Neural progenitor cell (in vitro differentiated cells): ENCODE results near the gene GOLGA8M. TPM values are rescaled to one million over a fixed set of nuclear protein-coding genes. Genes with fewer than 3 reads are reported as not detected.
"Not testable (repeated sequence)": the region's sequence is repeated elsewhere in the genome, so short reads cannot be mapped to it uniquely, and the experiment has no call there.

Experiments used
- DNase-seq: peaks from one replicate; pipeline ENCODE4 v3.0.0-alpha.2; 2016; ENCODE audit warnings: low spot score
- H2AFZ ChIP-seq: fragments of 200-600 bp; sonication (generic); replicated peaks from 2 replicates; pipeline ENCODE4 v1.6.1; 2016; ENCODE audit warnings: antibody characterized with exemption
- H3F3A ChIP-seq: fragments of 200-600 bp; sonication (generic); 2 replicates; pipeline ENCODE4 v1.6.1; 2016; ENCODE audit warnings: antibody characterized with exemption, low read depth
- H3K27ac ChIP-seq: fragments of 200-600 bp; sonication (generic); 2 replicates; pipeline ENCODE4 v1.5.1; 2016; ENCODE audit warnings: mild to moderate bottlenecking
- H3K27me3 ChIP-seq: fragments of 200-600 bp; sonication (generic); 2 replicates; pipeline ENCODE4 v1.6.1; 2016; ENCODE audit warnings: mild to moderate bottlenecking, moderate library complexity
- H3K36me3 ChIP-seq: fragments of 200-600 bp; sonication (generic); 2 replicates; pipeline ENCODE4 v1.5.1; 2016
- H3K4me1 ChIP-seq: fragments of 200-600 bp; sonication (generic); 2 replicates; pipeline ENCODE4 v1.6.1; 2016; ENCODE audit warnings: mixed run types
- H3K4me2 ChIP-seq: fragments of 200-600 bp; sonication (generic); 2 replicates; pipeline ENCODE4 v1.6.1; 2016
- H3K4me3 ChIP-seq: fragments of 200-600 bp; sonication (generic); 2 replicates; pipeline ENCODE4 v1.5.1; 2016
- H3K79me2 ChIP-seq: fragments of 200-600 bp; sonication (generic); 2 replicates; pipeline ENCODE4 v1.6.1; 2016; ENCODE audit warnings: low read depth
- H3K9ac ChIP-seq: fragments of 200-600 bp; sonication (generic); 2 replicates; pipeline ENCODE4 v1.6.1; 2016
- H3K9me3 ChIP-seq: fragments of 200-600 bp; sonication (generic); 2 replicates; pipeline ENCODE4 v1.5.1; 2016; ENCODE audit warnings: low read depth
- H4K20me1 ChIP-seq: fragments of 200-600 bp; sonication (generic); 2 replicates; pipeline ENCODE4 v1.6.1; 2016; ENCODE audit warnings: low read depth
- H3K27ac Mint-ChIP-seq: 3 replicates; pipeline ENCODE4 v1.8.0; 2021; ENCODE audit warnings: mixed read lengths
- H3K27me3 Mint-ChIP-seq: 2 replicates; pipeline ENCODE4 v1.8.0; 2022; ENCODE audit warnings: low read depth, mild to moderate bottlenecking, inconsistent platforms, moderate library complexity, mixed read lengths; ENCODE audit not compliant: insufficient read depth
- H3K36me3 Mint-ChIP-seq: 3 replicates; pipeline ENCODE4 v1.8.0; 2021; ENCODE audit warnings: mixed read lengths
- H3K4me1 Mint-ChIP-seq: 3 replicates; pipeline ENCODE4 v1.8.0; 2021; ENCODE audit warnings: mixed read lengths
- H3K4me3 Mint-ChIP-seq: 3 replicates; pipeline ENCODE4 v1.8.0; 2021; ENCODE audit warnings: mild to moderate bottlenecking, moderate library complexity, mixed read lengths
- H3K9me3 Mint-ChIP-seq: 3 replicates; pipeline ENCODE4 v1.8.0; 2020; ENCODE audit warnings: mixed read lengths
- total RNA-seq: library from RNA; depleted of rRNA; stranded (reverse); fragments of >200 nt; gene quantifications from 2 replicates; pipeline ENCODE4 v1.2.3, GENCODE V29; 2015; ENCODE audit warnings: low replicate concordance

GOLGA8M gene
- total RNA-seq, 1 donor from 2014 or later: not detected

DNA sequence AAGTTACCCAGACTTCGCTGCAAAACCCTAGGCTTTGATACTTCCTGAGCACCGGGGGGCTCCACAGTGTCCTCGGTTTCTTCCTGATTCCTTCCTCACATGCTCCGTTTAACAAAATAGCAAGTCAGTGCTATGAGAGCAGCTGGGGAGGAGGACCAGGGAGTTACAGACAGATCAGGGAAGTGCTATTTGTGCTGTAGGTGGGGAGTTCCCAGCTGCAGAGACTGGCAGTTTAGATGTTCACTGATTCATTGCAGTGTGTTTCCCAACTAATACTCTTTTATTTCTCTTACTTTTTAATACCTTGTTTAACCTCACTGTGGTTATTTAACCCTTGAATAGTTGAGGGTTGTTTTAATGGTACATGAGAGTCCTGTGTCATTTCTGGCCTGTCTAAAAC, 45.8 kb downstream of the GOLGA8M start:
- not testable (repeated sequence) for H3K4me1 Mint-ChIP-seq, H3K79me2 ChIP-seq, H3K27me3 Mint-ChIP-seq, H3K9me3 Mint-ChIP-seq, H3K27ac Mint-ChIP-seq, H3K4me1 ChIP-seq, H3F3A ChIP-seq, H3K9me3 ChIP-seq, DNase-seq, H3K4me2 ChIP-seq, H3K4me3 ChIP-seq, H3K27ac ChIP-seq, H2AFZ ChIP-seq, H3K9ac ChIP-seq, H3K36me3 ChIP-seq, H3K36me3 Mint-ChIP-seq, H4K20me1 ChIP-seq, H3K4me3 Mint-ChIP-seq, H3K27me3 ChIP-seq

DNA sequence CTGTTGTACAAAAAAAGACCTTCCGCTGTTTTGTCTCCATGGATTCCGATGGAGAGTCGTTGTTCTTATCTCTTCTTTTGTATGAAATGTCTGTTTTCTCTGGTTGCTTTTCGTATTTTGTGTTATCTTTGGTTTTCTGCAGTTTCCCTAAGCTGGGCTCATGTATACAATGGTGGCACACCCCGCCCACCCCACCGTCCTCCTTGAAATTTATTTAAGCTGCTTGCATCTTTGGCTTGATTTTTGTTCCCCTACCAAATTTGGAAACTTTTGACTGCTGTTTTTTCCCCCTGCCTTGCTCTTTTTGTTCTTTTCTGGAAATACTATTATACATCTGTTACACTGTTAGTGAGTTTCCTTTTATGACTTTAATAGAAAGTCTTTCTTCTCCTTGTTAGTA, 47.6 kb downstream of the GOLGA8M start:
- not testable (repeated sequence) for H3K9me3 ChIP-seq, DNase-seq, H3K9ac ChIP-seq, H3K36me3 ChIP-seq, H3K27ac Mint-ChIP-seq, H3K27ac ChIP-seq, H3K4me1 ChIP-seq, H3K79me2 ChIP-seq, H3K27me3 Mint-ChIP-seq, H3F3A ChIP-seq, H3K4me1 Mint-ChIP-seq, H3K4me2 ChIP-seq, H3K4me3 Mint-ChIP-seq, H3K4me3 ChIP-seq, H4K20me1 ChIP-seq, H2AFZ ChIP-seq, H3K27me3 ChIP-seq, H3K36me3 Mint-ChIP-seq, H3K9me3 Mint-ChIP-seq

DNA sequence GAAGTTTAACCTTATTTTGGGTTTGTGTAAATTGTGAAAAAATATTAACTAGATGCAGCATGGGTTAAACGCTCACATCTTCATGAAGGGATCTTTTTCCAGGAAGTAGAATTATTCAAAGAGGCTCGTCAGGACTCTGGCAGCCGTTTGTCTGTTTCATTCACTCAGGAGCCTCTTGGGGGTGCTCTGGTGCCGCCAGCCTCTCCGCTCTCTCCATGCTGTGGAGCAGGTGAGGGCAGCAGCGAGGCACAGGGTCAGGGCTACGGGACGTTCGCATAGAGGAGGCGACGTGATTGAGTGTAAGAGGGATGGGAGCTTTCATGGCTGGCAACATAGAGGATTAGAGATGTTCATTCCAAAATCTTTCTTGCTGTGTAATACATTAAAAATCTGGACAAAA, 48.5 kb downstream of the GOLGA8M start:
- H3K27me3 Mint-ChIP-seq, H3K27ac ChIP-seq, H3K4me3 Mint-ChIP-seq, H4K20me1 ChIP-seq, H3K9me3 ChIP-seq, H3K4me1 ChIP-seq, H3K27me3 ChIP-seq, H2AFZ ChIP-seq, H3K79me2 ChIP-seq, H3K36me3 Mint-ChIP-seq, H3F3A ChIP-seq, DNase-seq, H3K9ac ChIP-seq, H3K36me3 ChIP-seq, H3K4me3 ChIP-seq, H3K4me2 ChIP-seq, H3K4me1 Mint-ChIP-seq, H3K9me3 Mint-ChIP-seq, H3K27ac Mint-ChIP-seq: not testable (repeated sequence)

DNA sequence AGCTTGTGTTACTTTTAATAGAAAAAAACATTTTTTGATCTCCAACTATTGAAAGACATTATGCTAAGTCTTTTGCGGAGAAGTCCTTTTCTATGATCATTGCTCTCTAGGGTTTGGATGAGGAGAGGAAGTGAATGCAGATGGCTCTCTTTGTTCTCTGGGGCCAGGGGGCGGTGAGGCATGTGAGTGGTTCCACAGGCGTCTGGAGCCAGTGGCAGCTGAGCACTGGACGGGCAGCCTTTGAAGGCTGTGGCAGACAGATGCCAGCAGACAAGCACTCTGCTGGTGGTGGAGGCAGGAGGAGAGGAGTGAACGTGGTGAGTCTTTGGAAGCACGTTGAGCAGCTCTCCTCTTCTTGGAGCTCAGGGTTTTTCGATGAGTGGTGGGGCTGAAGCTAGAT, 51.5 kb downstream of the GOLGA8M start:
- H3K9me3 ChIP-seq, H4K20me1 ChIP-seq, H3K27ac Mint-ChIP-seq, H3K79me2 ChIP-seq, H3K27me3 ChIP-seq, H3K4me2 ChIP-seq, H2AFZ ChIP-seq, H3K4me1 Mint-ChIP-seq, H3K9ac ChIP-seq, H3K36me3 ChIP-seq, DNase-seq, H3F3A ChIP-seq, H3K9me3 Mint-ChIP-seq, H3K27ac ChIP-seq, H3K4me1 ChIP-seq, H3K4me3 ChIP-seq, H3K36me3 Mint-ChIP-seq, H3K27me3 Mint-ChIP-seq, H3K4me3 Mint-ChIP-seq: not testable (repeated sequence)

DNA sequence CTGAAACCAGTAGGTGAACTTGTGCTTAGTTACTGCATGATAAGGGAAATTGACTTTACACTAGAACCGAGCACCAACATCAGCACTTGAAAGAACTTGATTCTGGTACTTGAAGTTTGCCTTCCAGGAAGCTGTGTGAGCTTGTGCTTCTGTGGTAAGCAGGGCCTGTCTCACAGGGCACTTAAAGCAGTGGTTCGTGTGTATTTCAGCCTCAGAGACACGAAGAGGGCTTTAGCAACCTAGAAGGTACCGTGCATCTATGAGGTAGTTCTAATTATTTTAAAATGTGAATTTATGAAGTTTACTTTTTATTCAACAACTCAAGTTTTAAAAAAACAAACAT, 56.2 kb downstream of the GOLGA8M start:
- not testable (repeated sequence) for H3K36me3 ChIP-seq, H3K4me1 ChIP-seq, H3F3A ChIP-seq, H3K9ac ChIP-seq, H3K36me3 Mint-ChIP-seq, H3K27ac Mint-ChIP-seq, H3K4me3 ChIP-seq, H3K9me3 ChIP-seq, H3K27ac ChIP-seq, H3K27me3 ChIP-seq, H3K4me1 Mint-ChIP-seq, H4K20me1 ChIP-seq, H3K4me2 ChIP-seq, H3K27me3 Mint-ChIP-seq, H3K4me3 Mint-ChIP-seq, H2AFZ ChIP-seq, H3K79me2 ChIP-seq, H3K9me3 Mint-ChIP-seq, DNase-seq

DNA sequence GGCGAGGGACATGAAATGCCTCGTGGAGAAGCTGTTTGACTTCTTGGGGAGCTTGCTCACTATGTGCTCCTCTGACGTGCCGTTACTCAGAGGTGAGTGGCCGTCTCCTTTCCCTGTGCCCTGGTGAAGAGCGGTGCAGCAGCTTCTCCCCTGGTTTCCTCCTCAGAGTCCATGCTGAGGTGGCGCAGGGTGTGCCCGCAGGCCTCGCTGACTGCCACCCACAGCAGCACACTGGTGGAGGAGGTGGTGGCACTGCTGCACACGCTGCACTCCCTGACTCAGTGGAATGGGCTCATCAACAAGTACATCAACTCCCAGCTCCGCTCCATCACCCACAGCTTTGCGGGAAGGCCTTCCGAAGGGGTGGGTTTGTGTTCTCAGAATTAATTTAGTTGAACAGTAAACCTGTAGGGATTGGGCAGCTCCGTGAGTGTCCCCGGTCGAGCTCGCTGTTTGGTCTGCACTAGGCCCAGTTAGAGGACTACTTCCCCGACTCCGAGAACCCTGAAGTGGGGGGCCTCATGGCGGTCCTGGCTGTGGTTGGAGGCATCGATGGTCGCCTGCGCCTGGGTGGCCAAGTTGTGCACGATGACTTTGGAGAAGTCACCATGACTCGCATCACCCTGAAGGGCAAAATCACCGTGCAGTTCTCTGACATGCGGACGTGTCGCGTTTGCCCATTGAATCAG, 56.7 kb downstream of the GOLGA8M start:
- H3K9ac ChIP-seq, H3K4me3 ChIP-seq, DNase-seq, H2AFZ ChIP-seq, H3K9me3 ChIP-seq, H3K79me2 ChIP-seq, H3K4me1 ChIP-seq, H3K4me1 Mint-ChIP-seq, H4K20me1 ChIP-seq, H3K4me2 ChIP-seq, H3K36me3 Mint-ChIP-seq, H3K27ac Mint-ChIP-seq, H3K27me3 ChIP-seq, H3F3A ChIP-seq, H3K36me3 ChIP-seq, H3K9me3 Mint-ChIP-seq, H3K4me3 Mint-ChIP-seq, H3K27me3 Mint-ChIP-seq, H3K27ac ChIP-seq: not testable (repeated sequence)

DNA sequence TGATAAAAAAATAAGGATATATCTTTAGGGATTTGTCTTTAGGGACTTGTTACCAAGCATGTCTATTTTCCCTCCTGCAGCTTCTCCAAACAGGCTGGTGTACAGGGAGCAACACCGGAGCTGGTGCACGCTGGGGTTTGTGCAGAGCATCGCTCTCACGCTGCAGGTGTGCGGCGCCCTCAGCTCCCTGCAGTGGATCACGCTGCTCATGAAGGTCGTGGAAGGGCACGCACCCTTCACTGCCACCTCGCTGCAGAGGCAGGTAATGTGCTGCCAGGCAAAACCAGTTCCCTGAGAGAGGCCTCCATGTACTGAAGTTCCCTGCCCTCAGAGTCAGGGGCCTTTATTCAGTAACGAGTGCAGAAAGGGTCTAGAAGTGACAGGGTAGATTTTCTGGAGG, 58.0 kb downstream of the GOLGA8M start:
- not testable (repeated sequence) for H3K9me3 Mint-ChIP-seq, H3K27me3 Mint-ChIP-seq, H3K27ac Mint-ChIP-seq

DNA sequence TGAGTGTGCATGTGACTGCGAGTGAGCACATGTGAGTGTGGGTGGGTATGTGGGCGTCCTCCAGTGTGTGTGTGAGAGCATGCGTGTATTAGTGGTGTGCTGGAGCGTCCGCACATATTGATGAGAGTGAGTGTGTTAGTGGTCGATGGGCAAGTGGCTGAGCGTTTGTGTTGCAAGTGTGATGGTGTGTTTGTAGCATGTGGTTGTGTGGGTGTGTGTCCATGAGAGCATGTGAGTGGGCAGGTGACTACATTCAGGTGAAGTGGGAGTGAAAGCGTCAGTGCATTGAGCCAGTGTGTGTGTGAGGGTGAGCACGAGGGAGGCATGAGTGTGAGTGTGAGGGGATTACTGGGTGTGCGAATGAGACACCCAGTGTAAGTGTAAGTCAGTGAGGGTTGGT, 59.7 kb downstream of the GOLGA8M start:
- H3K9me3 ChIP-seq, H3K27me3 Mint-ChIP-seq, H3K4me2 ChIP-seq, H4K20me1 ChIP-seq, H3K27me3 ChIP-seq, H3K4me1 ChIP-seq, H3K4me3 ChIP-seq, H3K9ac ChIP-seq, H3K4me3 Mint-ChIP-seq, H3K36me3 Mint-ChIP-seq, H3F3A ChIP-seq, H3K79me2 ChIP-seq, H3K4me1 Mint-ChIP-seq, H3K27ac Mint-ChIP-seq, H3K9me3 Mint-ChIP-seq, H2AFZ ChIP-seq, DNase-seq, H3K36me3 ChIP-seq, H3K27ac ChIP-seq: not testable (repeated sequence)

More for the DNA sequence above, 58.0 kb downstream of the GOLGA8M start:
- not testable (repeated sequence) for H3K9ac ChIP-seq, H3K9me3 ChIP-seq, H3K4me1 ChIP-seq, H3F3A ChIP-seq, H3K4me1 Mint-ChIP-seq, H4K20me1 ChIP-seq, H3K4me3 ChIP-seq, H3K4me2 ChIP-seq, H3K36me3 ChIP-seq, H3K4me3 Mint-ChIP-seq, DNase-seq, H3K27me3 ChIP-seq, H3K36me3 Mint-ChIP-seq, H2AFZ ChIP-seq, H3K79me2 ChIP-seq, H3K27ac ChIP-seq
